IPS DF 19.7 (cell line): ENCODE data around the gene KATNAL1.

Experiments used
- DNase-seq: peaks from one replicate; pipeline ENCODE4 v3.0.0-alpha.2; 2013; ENCODE audit warnings: low read depth, low spot score

KATNAL1 gene

DNA sequence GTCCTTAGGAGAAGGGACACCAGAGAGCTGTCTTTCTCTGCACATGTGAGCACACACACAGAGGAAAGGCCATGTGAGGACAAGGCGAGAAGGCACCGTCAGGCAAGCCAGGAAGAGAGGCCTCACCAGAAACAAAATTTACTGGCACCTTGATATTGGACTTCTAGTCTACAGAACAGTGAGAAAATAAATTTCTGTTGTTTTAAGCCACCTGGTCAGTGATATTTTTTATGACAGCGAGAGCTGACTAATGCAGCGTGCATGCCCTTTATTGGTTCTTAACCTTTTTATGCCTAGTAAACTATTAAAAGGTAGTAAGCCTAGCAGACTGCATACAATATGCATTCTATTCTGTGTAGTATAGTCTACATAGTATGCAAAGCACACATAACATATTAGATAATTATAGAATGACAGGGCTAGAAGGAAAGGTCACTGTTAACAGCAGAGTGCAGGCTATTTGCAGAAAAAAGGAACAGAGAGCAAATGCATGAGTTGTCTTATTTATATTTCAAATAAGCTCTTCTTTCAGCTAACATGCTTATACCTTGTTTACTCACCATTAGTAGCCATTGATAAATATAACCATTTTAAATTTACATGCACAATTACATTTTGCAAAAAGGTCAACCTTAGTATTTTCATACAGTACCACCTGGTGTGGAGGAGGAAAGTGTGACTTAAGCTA is 25.2 kb upstream of the KATNAL1 start:
- DNase-seq: no peak

- DNase-seq: no peak
Observed at GRCh38 chr13:30331331-30331771, 24.0 kb upstream of the KATNAL1 start.

DNA sequence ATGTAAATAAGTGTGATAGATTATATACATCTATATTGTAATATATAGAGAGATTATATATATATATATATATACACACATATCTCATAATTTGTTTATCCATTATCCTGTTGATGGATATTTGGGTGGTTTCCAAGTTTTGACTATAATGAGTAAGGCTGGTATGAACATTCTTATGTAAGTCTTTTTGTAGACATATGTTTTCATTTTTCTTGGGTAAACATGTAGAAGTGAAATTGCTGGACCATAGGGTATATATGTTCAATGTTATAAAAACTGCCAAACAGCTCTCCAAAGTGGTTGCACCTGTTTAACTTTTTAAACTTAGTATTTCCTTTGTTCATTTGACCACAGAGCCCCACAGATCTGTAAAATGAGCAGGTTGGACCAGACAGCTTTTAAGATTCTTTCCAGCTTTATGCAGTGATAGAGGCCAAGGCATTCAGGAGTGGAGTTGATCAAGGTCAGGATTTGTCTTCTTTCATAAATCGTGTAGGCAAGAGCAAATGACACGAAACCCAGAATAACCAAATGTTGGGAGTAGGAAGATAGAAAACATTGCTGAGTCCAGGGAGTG is 21.7 kb upstream of the KATNAL1 start:
- no peak for DNase-seq

DNA sequence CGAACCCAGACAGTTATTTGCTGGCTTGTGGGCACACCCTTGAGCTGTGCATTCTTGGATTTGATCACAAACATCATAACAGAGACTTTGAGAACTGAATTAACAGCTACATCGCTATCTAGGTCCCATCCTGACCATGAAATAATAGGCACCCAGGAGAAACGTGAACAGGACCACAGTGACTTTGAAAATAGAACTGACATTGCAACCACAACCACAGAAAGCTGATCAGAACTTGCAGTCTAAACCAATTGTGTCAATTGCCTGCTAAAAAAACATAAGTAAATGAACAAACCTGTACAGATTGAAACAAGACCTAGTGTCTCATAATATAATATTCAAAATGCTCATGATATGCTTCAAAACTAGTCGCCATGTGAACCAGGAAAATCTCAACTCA is 18.3 kb upstream of the KATNAL1 start:
- DNase-seq: no peak

DNA sequence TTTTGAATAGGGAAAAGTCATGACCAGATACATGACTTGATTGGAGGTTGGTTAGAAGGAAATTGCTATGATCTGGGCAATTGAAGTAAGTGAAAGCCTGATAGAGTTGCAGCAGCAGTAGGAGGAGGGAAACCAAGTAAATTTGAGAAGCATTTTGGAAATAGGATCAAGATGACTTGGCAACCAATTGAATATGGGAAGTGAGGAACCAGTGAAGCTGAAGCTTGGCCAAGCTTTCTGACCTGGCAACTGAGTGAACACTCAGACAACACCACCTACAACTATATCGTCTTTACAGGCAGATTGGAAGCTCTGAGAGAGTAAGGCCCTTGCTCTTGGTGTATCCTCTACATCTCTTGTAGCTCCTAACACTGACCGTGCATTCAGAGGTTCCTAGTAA is 16.2 kb upstream of the KATNAL1 start:
- DNase-seq: no peak

- no peak for DNase-seq
Observed at GRCh38 chr13:30322428-30322827, 15.1 kb upstream of the KATNAL1 start.

DNA sequence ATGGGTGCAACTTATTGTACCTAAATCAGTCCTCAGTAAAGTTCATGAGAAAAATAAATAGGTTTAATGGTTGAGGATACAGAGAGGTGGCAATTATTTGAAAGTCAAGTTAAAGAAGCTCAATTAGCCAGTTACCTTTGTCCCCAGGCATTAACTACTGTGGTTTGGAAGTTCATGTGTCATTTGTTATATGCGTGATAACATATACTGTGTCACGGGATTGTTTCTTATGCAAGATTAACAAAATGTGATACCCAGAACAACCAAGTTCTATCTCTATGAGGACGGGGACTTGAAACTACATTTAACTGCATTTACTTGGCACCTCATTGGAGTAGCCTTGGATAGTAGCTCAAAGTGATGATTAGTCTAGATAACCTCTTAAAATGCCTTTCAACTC is 13.9 kb upstream of the KATNAL1 start:
- no peak for DNase-seq

GRCh38 chr13:30319655-30320054 is 12.3 kb upstream of the KATNAL1 start:
- no peak for DNase-seq

DNA sequence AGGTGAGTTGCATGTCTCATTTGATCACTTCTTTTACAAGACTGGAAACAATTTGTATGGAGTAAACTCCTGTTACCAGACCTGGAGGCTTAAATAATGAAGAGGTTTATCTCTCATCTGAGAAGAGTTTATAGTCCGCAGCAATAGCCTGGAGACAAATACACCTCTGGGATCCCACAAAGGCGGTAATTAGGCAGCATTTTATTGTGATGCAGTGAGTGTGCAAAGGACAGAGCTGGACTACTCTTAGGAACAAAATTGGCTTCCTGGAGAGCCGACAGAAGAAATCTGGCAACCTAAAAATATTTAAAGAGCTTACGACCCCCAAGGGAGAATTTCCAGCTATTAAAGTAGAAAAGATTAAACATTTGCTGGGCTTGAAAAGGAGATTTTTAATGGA is 11.8 kb upstream of the KATNAL1 start:
- no peak for DNase-seq

GRCh38 chr13:30318026-30318425 is 10.7 kb upstream of the KATNAL1 start:
- DNase-seq: no peak

- no peak for DNase-seq
Observed at GRCh38 chr13:30314562-30314961, 7.2 kb upstream of the KATNAL1 start.

GRCh38 chr13:30314069-30314468 is 6.7 kb upstream of the KATNAL1 start:
- no peak for DNase-seq

DNA sequence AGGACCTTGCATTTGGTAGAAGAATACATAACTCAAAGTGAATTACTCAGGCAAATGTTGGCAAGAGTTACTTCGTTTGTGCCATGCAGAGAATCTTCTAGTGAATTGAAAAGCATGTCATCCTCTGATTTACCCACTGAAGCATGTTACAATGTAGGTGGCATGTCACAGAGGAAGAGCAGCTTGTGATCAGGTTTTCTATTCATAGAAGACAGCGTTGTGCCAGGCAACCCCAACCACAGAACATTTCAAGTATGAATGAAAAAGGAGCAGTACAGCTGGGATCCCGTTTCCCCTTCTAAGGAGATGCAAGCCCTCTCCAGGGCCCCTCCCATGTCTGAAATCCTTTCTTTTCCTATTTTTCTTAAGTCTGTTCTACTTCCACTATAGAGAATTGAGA is 6.0 kb upstream of the KATNAL1 start:
- DNase-seq: no peak

GRCh38 chr13:30312904-30313303 is 5.6 kb upstream of the KATNAL1 start:
- no peak for DNase-seq

GRCh38 chr13:30308548-30308947 is 1.2 kb upstream of the KATNAL1 start:
- no peak for DNase-seq

GRCh38 chr13:30307971-30308290 is 580 bp upstream of the KATNAL1 start:
- no peak for DNase-seq

- peak; percentile 81 for DNase-seq
Observed at GRCh38 chr13:30306762-30307193, 573 bp downstream of the KATNAL1 start.

DNA sequence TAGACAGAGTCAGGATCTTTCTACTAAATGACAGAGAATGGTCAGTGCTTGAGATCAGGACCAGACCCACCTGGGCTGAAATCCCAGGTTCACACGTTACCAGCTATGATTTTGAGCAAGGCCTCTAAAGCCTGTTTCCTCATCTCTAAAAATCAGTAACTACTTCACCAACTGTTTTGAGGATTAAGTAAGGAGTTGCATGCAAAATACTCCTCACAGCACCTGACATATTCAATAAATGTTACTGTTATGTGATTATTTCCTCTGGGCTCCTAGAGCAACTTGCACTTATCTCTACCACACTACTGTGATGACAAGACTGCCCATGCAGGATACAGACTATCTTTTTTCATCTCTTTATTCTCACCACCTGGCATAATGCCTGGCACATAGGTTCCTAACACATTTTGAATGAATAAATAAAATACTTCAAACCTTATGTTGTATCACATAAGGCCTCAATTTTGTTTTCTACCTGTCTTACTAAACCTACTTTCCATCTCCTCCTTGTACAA is 1.8 kb downstream of the KATNAL1 start:
- DNase-seq: no peak

DNA sequence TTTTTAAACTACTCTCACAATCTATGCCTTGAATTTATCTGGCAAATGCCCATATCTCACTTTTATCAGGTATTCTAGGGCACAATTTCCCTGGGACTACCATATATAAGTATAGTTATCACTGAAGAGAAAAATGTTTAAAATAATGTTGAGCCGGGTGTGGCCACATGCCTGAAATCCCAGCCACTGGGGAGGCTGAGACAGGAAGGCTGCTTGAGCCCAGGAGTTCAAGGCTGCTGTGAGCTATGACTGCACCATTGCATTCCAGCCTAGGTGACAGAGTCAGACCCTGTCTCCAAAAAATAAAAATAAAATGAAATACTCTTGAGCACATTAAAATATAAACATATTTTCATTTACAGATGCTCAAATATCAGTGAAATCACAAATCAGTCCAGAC is 4.1 kb downstream of the KATNAL1 start:
- DNase-seq: no peak

DNA sequence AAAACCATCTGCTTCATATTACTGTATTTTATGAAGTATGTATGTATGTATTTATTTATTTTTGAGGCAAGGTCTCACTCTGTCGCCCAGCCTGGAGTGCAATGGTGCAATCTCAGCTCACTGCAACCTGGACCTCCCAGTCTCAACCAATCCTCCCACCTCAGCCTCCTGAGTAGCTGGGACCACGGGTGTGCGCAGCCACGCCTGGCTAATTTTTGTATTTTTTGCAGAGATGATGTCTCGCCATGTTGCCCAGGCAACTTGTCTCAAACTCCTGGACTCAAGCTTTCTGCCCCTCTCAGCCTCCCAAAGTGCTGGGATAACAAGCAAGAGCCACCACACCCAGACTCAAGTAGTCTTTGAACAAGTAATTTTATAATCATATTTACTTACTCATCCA is 5.5 kb downstream of the KATNAL1 start:
- DNase-seq: no peak

DNA sequence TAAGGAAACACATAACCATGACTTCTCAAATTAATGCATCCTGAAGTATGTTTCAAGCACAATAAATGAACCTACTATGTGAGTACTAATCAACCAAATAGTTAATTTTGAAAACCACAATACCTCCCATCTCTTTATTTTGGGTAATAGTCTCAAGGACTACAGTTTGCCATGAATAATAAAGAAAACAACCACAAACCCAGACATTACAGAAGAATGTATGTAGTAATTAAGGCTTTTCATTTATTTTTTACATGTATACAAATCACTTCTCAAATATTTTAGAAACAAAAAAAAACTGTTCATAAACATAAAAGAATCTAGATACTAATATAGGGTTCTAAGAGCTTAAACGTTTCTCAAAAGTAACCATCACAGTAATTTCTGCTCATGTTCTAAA is 6.8 kb downstream of the KATNAL1 start:
- no peak for DNase-seq

- DNase-seq: no peak
Observed at GRCh38 chr13:30299786-30300185, 7.6 kb downstream of the KATNAL1 start.

- DNase-seq: no peak
Observed at GRCh38 chr13:30295116-30295515, 12.2 kb downstream of the KATNAL1 start.

DNA sequence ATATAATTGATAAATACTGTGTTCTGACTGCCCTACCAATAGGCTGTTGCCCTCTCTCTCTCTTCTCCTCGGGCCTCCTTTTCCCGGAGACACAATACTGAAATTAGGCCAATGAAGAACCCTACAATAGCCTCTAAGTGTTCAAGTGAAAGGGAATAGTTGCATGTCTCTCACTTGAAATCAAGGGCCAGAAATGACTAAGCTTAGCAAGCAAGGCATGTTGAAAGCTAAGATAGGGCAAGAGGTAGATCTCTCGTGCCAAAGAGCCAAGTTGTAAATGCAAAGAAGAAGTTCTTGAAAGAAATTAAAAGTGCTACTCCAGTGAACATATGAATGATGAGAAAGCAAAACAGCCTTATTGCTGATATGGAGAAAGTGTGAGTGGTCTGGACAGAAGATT is 13.3 kb downstream of the KATNAL1 start:
- DNase-seq: no peak
